DMS 273 (cell line): Measurements from ENCODE around the gene DMP1.
"Not testable (repeated sequence)": the region's sequence is repeated elsewhere in the genome, so short reads cannot be mapped to it uniquely, and the experiment has no call there.

Experiments used
- DNase-seq: peaks from one replicate; lab custom pipeline; 2025; ENCODE audit not compliant: unreplicated experiment; lab: John Stamatoyannopoulos, UW

DMP1 gene

DNA sequence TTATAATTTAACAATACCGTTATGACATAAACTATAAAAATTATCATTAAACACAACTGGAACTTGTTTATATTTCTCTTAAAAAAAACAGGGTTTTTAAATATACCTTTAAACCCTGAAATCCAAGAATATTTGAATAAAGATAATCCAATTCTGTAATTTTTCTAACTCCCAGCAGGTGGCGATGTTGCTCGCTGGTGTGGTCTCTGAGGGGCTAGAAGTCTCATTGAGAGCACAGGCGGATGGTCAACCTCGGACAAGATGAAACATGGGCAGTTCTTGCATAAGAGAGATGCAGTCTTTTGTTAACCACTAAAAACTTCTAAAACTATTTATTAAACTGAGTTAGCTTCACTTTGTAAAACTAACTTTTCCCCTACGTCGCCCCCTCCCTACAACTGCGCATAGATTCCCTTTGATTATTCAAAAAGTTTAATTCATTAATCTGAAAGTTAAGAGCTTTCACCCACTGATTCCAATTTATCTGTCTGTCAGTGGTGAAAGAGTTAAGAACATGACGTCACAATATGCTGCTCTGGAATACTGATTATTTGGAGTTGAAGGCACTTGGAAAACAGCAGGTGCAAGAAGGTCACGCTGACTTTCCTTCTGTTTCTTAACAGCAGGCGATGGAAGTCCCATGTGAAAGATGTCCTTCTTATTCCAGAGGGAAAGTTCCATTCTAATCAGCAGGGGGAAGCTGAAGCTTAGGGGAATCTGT lies 29.5 kb downstream of the DMP1 start:
- DNase-seq: peak; percentile 49

DNA sequence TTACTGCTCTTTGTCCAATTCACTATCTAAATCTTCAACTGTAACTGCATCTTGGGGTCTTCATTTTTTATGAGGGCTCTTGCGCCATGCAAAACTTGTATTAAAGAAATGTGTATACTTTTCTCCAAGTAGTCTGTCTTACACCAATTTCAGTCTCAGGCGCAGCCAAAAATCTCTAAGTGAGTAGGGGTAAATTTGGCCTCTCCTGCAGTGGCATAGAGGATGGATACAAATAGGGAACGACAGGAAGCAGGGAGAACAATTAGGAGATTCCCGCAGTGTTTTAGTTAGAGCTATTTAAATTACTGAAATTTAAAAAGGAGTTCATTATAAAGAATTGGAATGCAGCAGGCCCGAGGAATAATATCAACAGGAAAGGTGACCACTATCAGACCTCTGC lies 30.2 kb downstream of the DMP1 start:
- DNase-seq: no peak

DNA sequence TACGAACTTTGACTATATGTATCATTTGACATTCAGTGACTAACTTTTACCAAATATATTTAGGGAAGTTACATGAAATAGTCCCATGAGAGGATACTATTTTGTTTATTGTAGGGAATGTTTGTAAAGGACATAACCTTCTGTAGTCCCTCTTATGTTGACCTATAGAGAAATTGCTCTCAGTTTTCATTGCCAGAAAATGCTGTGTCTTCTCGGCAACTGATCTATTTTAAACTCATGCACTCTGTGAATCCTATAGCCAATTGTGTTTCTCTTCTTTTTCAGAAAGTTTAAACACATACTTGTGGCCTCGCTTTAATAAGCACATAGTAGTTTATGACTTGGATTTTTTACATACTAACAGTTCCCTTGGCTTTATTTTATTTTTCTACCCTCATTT lies 38.2 kb downstream of the DMP1 start:
- DNase-seq: no peak

DNA sequence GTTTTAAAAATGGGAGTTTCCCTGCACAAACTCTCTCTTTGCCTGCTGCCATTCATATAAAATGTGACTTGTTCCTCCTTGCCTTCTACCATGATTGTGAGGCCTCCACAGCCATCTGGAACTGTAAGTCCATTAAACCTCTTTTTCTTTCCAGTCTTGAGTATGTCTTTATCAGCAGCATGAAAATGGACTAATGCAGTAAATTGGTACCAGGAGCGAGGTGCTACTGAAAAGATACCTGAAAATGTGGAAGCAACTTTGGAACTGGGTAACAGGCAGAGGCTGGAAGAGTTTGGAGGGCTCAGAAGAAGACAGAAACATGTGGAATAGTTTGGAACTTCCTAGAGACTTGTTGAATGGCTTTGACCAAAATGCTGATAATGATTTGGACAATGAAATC lies 40.9 kb downstream of the DMP1 start:
- not testable (repeated sequence) for DNase-seq

DNA sequence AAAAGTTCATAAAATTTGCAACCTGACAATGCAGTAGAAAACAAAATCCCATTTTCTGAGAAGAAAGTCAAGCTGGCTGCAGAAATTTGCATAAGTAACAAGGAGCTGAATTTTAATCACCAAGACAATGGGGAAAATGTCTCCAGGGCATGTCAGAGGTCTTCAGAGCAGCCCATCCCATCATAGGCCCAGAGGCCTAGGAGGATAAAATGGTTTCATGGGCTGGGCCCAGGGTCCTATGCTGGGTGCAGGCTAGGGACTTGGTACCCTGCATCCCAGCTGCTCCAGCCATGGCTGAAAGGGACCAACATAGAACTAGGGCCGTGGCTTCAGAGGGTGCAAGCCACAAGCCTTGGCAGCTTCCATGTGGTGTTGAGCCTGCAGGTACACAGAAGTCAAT lies 42.0 kb downstream of the DMP1 start:
- not testable (repeated sequence) for DNase-seq

DNA sequence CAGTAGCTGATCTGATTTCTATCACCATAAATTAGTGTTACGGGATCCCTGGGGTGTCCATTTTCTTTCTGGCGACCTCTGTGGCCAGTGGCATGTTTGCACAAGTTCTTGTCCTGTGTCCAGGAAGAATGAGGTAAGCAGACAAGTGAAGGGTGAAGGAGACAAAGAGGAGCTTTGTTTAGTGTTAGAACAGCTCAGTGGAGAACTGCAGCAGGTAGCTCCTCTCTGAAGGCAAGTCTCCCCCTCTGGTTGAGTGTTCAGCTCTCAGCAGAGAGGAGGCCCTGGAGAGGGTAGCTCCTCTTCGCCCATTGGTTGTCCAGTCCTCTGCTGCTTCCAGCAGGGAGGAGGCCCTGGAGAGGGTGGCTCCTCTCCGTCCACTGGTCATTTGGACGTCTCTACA lies 47.2 kb downstream of the DMP1 start:
- no peak for DNase-seq

DNA sequence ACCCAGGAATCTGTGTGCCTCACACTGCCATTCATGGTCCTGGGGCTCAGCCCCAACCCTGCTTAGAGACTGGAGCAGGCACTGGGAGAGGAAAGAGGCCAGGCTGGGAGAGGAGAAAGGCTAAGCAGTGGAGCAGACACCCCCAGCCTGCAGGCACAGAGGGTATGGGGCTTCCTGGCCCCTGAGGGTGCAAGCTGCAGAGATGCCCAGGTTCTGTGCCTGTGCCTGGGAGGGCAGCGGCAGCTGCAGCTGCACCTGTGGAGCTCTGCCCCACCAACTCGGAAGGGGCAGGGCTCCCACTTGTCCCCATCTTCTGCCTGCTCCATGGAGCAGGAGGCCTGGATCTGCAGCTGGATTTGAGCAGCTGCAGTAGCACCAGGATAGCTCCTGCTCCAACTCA lies 47.9 kb downstream of the DMP1 start:
- DNase-seq: no peak

DNA sequence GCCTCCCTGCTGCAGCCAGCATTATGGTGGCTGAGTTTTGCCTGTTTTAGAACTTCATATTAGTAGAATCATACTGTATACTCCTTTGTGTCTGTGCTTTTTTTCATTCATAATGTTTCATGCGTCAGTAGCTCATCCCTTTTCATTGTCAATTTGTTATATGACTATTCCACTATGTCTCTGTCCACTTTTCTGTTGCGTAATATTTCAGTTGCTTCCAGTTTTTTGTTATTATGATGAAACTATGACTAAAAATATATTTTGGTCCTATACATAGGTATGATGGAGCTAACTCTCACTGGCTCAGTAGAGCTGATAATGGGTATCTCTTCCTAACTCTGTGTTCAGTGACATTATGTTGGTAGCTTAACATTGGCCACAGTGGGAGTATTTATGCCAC lies 48.3 kb downstream of the DMP1 start:
- no peak for DNase-seq

DNA sequence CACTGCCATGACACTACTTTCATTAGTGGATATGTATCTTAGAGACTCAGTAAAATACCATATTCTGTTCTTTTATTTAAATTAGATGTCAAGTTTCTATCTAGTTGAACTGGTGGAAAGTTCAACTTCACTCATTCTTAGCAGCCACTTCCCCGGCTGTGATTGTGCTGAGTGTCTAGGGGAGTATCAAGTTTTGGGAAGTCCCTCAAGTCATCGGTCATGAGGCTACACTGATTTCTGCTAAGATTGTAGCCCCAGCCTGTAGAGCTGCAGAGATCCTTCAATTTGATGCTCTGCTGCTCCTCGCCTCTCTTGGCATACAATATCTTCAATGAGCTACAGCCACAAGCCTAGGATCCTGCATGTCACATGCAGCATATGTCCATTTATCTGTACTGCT lies 53.9 kb downstream of the DMP1 start:
- no peak for DNase-seq

DNA sequence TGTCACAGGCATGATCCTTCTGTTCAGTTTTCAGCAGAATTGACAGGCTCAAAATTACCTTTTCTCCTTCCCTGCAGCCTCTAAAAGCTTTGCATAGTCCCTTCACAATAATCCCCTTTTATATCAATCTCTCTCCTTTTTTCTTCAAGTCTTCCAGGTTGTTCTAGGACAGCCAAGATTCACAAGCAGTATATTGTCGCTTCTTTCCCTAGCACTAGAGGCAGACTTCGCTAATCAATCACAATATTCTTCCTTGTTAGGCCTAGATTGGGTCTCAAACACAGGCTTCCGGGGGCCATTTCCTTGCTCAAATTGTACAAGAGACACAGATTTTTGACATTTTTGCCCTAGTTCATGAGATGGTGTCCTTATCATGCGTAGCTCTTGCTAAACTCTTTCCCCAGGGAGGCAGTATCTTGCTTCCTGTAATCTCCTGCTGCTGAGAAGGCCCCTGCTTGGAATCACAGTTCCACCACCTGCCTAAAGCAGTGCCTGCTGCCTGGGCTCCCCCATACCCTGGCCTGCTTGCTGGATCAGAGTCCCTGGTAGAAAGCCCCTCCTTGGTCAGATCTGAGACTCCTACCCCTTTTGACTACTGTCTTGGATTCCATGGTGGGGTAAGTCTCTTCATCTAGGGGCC lies 57.3 kb downstream of the DMP1 start:
- no peak for DNase-seq
